SK-N-SH treated with all-trans-retinoic acid at 6 μM for 48 hours (cell line): ENCODE measurements around the gene OR5H1.
"Not testable (repeated sequence)": the region's sequence is repeated elsewhere in the genome, so short reads cannot be mapped to it uniquely, and the experiment has no call there.

Experiments used
- ATAC-seq: fragments of 200-7000 bp; cut with Tn5 transposase; 3 replicates; pipeline ENCODE4 v1.9.1; 2020; ENCODE audit warnings: mild to moderate bottlenecking, moderate library complexity
- CSDC2 ChIP-seq: fragments of 250-450 bp; sonication (Bioruptor Pico); IDR thresholded peaks from 2 replicates; pipeline ENCODE4 v1.5.0; 2020; ENCODE audit warnings: mild to moderate bottlenecking, moderate library complexity
- ESRRG ChIP-seq: fragments of 250-450 bp; sonication (Bioruptor Pico); IDR thresholded peaks from 2 replicates; pipeline ENCODE4 v1.6.1; 2021; ENCODE audit warnings: mild to moderate bottlenecking
- GLIS3 ChIP-seq: fragments of 250-450 bp; sonication (Bioruptor Pico); IDR thresholded peaks from 2 replicates; pipeline ENCODE4 v1.5.0; 2020; ENCODE audit warnings: mild to moderate bottlenecking, moderate library complexity
- ISL1 ChIP-seq: fragments of 250-450 bp; sonication (Bioruptor Pico); IDR thresholded peaks from 2 replicates; pipeline ENCODE4 v2.1.2; 2022; ENCODE audit warnings: mild to moderate bottlenecking, moderate library complexity
- OSR1 ChIP-seq: fragments of 250-450 bp; sonication (Bioruptor Pico); IDR thresholded peaks from 2 replicates; pipeline ENCODE4 v1.8.0; 2022; ENCODE audit warnings: moderate library complexity, mild to moderate bottlenecking, inconsistent platforms
- PPARA ChIP-seq: fragments of 250-450 bp; sonication (Bioruptor Pico); IDR thresholded peaks from 2 replicates; pipeline ENCODE4 v1.5.0; 2020; ENCODE audit warnings: mild to moderate bottlenecking, borderline replicate concordance
- RARB ChIP-seq: fragments of 250-450 bp; sonication (Bioruptor Pico); IDR thresholded peaks from 2 replicates; pipeline ENCODE4 v1.8.0; 2021; ENCODE audit warnings: mild to moderate bottlenecking, moderate library complexity
- SNAI2 ChIP-seq: fragments of 250-450 bp; sonication (Bioruptor Pico); IDR thresholded peaks from 2 replicates; pipeline ENCODE4 v1.5.0; 2020; ENCODE audit warnings: mild to moderate bottlenecking, moderate library complexity
- TCF4 ChIP-seq: fragments of 250-450 bp; sonication (Bioruptor Pico); IDR thresholded peaks from 2 replicates; pipeline ENCODE4 v1.8.0; 2021; ENCODE audit warnings: mild to moderate bottlenecking, moderate library complexity, borderline replicate concordance
- TOX ChIP-seq: fragments of 250-450 bp; sonication (Bioruptor Pico); IDR thresholded peaks from 2 replicates; pipeline ENCODE4 v1.8.0; 2021; ENCODE audit warnings: mild to moderate bottlenecking, moderate library complexity, borderline replicate concordance
- ZFP3 ChIP-seq: fragments of 250-450 bp; sonication (Bioruptor Pico); IDR thresholded peaks from 2 replicates; pipeline ENCODE4 v1.5.0; 2020; ENCODE audit warnings: mild to moderate bottlenecking, moderate library complexity
- ZFP30 ChIP-seq: fragments of 450-650 bp; formaldehyde crosslinking; IDR thresholded peaks from 2 replicates; pipeline ENCODE4 v1.5.0; 2022; ENCODE audit warnings: mild to moderate bottlenecking, moderate library complexity
- ZNF565 ChIP-seq: fragments of 450-650 bp; formaldehyde crosslinking; conservative IDR thresholded peaks from 2 replicates; pipeline ENCODE4 v1.5.0; 2020; ENCODE audit warnings: low read depth, mild to moderate bottlenecking, moderate library complexity
- ZNF70 ChIP-seq: fragments of 450-650 bp; formaldehyde crosslinking; IDR thresholded peaks from 2 replicates; pipeline ENCODE4 v1.5.0; 2020; ENCODE audit warnings: mild to moderate bottlenecking, moderate library complexity
- ZNF8 ChIP-seq: fragments of 450-650 bp; formaldehyde crosslinking; IDR thresholded peaks from 2 replicates; pipeline ENCODE4 v1.5.0; 2020; ENCODE audit warnings: mild to moderate bottlenecking, moderate library complexity
- TF ChIP-seq, protein P1 (sequence below): fragments of 250-450 bp; sonication (Bioruptor Pico); IDR thresholded peaks from 2 replicates; pipeline ENCODE4 v1.8.0; 2020; ENCODE audit warnings: mild to moderate bottlenecking, moderate library complexity, borderline replicate concordance
- TF ChIP-seq, protein P2 (sequence below): fragments of 250-450 bp; sonication (Bioruptor Pico); IDR thresholded peaks from 2 replicates; pipeline ENCODE4 v1.8.0; 2021; ENCODE audit warnings: low read depth, mild to moderate bottlenecking, moderate library complexity, borderline replicate concordance
- TF ChIP-seq, protein P3 (sequence below): fragments of 250-450 bp; sonication (Bioruptor Pico); IDR thresholded peaks from 2 replicates; pipeline ENCODE4 v1.5.0; 2020; ENCODE audit warnings: mild to moderate bottlenecking, moderate library complexity
- TF ChIP-seq, protein P4 (sequence below): fragments of 250-450 bp; sonication (Bioruptor Pico); IDR thresholded peaks from 2 replicates; pipeline ENCODE4 v1.5.1; 2021; ENCODE audit warnings: mild to moderate bottlenecking, moderate library complexity

The OR5H1 gene

DNA sequence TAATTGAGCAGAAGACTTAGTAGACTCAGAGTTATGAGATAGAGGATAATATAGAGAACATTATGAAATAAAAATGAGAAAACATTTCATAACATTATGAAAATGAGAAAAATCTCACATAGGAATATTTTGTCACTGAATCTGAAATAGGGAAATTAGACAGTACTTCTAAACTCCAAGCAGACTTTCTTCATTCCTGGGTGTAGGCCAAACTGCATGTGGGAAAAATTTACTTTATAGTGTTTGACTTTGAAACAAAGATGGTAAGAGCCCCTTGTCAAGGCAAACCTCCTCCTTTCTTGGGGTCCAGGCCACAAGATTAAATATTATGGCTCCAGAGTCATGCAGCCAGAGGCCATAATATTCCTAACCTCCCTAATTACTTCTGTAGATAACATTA lies 10.0 kb downstream of the OR5H1 start:
- ATAC-seq = no peak
- TF ChIP-seq SNAI2 (CRISPR knock-in tag) = no peak
- TF ChIP-seq PPARA (CRISPR knock-in tag) = no peak
- no peak for TF ChIP-seq ZFP3
- TF ChIP-seq GLIS3 (CRISPR knock-in tag) = no peak
- TF ChIP-seq ZNF565 (CRISPR knock-in tag) = no peak
- no peak for TF ChIP-seq ESRRG (CRISPR knock-in tag)
- TF ChIP-seq, protein P1, sequence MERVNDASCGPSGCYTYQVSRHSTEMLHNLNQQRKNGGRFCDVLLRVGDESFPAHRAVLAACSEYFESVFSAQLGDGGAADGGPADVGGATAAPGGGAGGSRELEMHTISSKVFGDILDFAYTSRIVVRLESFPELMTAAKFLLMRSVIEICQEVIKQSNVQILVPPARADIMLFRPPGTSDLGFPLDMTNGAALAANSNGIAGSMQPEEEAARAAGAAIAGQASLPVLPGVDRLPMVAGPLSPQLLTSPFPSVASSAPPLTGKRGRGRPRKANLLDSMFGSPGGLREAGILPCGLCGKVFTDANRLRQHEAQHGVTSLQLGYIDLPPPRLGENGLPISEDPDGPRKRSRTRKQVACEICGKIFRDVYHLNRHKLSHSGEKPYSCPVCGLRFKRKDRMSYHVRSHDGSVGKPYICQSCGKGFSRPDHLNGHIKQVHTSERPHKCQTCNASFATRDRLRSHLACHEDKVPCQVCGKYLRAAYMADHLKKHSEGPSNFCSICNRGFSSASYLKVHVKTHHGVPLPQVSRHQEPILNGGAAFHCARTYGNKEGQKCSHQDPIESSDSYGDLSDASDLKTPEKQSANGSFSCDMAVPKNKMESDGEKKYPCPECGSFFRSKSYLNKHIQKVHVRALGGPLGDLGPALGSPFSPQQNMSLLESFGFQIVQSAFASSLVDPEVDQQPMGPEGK (CRISPR knock-in tag) = no peak
- TF ChIP-seq, protein P2, sequence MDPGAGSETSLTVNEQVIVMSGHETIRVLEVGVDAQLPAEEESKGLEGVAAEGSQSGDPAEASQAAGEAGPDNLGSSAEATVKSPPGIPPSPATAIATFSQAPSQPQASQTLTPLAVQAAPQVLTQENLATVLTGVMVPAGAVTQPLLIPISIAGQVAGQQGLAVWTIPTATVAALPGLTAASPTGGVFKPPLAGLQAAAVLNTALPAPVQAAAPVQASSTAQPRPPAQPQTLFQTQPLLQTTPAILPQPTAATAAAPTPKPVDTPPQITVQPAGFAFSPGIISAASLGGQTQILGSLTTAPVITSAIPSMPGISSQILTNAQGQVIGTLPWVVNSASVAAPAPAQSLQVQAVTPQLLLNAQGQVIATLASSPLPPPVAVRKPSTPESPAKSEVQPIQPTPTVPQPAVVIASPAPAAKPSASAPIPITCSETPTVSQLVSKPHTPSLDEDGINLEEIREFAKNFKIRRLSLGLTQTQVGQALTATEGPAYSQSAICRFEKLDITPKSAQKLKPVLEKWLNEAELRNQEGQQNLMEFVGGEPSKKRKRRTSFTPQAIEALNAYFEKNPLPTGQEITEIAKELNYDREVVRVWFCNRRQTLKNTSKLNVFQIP = no peak
- no peak for TF ChIP-seq TOX (CRISPR knock-in tag)
- no peak for TF ChIP-seq ZNF70 (CRISPR knock-in tag)
- no peak for TF ChIP-seq ZNF8 (CRISPR knock-in tag)
- TF ChIP-seq ISL1 (CRISPR knock-in tag) = no peak
- no peak for TF ChIP-seq ZFP30 (CRISPR knock-in tag)
- no peak for TF ChIP-seq CSDC2
- TF ChIP-seq, protein P3, sequence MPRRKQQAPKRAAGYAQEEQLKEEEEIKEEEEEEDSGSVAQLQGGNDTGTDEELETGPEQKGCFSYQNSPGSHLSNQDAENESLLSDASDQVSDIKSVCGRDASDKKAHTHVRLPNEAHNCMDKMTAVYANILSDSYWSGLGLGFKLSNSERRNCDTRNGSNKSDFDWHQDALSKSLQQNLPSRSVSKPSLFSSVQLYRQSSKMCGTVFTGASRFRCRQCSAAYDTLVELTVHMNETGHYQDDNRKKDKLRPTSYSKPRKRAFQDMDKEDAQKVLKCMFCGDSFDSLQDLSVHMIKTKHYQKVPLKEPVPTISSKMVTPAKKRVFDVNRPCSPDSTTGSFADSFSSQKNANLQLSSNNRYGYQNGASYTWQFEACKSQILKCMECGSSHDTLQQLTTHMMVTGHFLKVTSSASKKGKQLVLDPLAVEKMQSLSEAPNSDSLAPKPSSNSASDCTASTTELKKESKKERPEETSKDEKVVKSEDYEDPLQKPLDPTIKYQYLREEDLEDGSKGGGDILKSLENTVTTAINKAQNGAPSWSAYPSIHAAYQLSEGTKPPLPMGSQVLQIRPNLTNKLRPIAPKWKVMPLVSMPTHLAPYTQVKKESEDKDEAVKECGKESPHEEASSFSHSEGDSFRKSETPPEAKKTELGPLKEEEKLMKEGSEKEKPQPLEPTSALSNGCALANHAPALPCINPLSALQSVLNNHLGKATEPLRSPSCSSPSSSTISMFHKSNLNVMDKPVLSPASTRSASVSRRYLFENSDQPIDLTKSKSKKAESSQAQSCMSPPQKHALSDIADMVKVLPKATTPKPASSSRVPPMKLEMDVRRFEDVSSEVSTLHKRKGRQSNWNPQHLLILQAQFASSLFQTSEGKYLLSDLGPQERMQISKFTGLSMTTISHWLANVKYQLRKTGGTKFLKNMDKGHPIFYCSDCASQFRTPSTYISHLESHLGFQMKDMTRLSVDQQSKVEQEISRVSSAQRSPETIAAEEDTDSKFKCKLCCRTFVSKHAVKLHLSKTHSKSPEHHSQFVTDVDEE (CRISPR knock-in tag) = no peak

DNA sequence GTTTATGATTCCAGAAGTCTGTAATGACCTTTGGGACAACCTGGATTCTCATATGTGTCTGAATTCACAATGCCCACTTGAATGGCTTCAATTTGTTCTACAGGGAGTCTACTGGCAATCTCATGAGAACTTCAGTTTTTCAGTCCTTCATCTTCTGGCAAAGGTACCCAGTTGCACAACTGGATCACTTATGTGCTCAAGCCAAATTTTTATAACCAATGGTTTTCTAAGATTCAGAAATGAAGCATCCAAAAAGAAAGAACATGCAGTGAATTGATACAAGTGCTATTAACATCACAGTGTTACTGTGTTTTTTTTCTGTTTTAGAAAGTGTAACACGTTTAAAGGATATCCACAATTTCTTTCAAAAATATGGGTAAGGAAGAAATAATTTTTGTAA lies 16.7 kb downstream of the OR5H1 start, which contains the start of gene OR5H14:
Gene OR5H14, plus strand, starts transcription at position 301 of the 400 bp plus-strand sequence. CDS start 1,907 bp downstream, outside the sequence.
- TF ChIP-seq ZNF8 (CRISPR knock-in tag) (no peak), OSR1 (CRISPR knock-in tag) (no peak), PPARA (CRISPR knock-in tag) (no peak)
- TF ChIP-seq, all 23 proteins: peak for 0
- no peak for ATAC-seq

DNA sequence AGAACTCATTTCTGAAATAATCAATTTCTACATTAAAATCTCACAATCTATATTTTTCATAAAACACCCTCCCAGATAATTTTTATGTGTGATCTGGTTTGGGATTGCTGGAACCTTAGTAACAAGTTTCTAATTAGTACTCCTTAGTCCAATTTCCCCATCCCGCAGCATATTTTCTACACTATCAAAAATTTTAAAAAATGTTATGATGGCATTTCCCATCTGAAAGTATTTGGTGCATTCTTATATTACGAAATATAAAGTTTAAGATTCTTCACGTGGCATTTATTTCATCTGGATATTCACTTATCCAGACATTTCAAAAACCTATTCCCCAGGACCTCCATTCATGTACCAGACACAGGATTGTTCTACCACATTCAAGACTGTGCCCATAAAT lies 18.2 kb downstream of the OR5H1 start:
- no peak for ATAC-seq
- TF ChIP-seq, protein P4, sequence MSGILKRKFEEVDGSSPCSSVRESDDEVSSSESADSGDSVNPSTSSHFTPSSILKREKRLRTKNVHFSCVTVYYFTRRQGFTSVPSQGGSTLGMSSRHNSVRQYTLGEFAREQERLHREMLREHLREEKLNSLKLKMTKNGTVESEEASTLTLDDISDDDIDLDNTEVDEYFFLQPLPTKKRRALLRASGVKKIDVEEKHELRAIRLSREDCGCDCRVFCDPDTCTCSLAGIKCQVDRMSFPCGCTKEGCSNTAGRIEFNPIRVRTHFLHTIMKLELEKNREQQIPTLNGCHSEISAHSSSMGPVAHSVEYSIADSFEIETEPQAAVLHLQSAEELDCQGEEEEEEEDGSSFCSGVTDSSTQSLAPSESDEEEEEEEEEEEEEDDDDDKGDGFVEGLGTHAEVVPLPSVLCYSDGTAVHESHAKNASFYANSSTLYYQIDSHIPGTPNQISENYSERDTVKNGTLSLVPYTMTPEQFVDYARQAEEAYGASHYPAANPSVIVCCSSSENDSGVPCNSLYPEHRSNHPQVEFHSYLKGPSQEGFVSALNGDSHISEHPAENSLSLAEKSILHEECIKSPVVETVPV = no peak
- TF ChIP-seq PPARA (CRISPR knock-in tag) (no peak), GLIS3 (CRISPR knock-in tag) (no peak), ZFP30 (CRISPR knock-in tag) (no peak), ISL1 (CRISPR knock-in tag) (no peak), ZFP3 (no peak), TOX (CRISPR knock-in tag) (no peak), ZNF565 (CRISPR knock-in tag) (no peak), OSR1 (CRISPR knock-in tag) (no peak), RARB (CRISPR knock-in tag) (no peak), SNAI2 (CRISPR knock-in tag) (no peak), TCF4 (CRISPR knock-in tag) (no peak)
- TF ChIP-seq, protein P1 (CRISPR knock-in tag) = no peak
- TF ChIP-seq, all 23 proteins: peak for 0

DNA sequence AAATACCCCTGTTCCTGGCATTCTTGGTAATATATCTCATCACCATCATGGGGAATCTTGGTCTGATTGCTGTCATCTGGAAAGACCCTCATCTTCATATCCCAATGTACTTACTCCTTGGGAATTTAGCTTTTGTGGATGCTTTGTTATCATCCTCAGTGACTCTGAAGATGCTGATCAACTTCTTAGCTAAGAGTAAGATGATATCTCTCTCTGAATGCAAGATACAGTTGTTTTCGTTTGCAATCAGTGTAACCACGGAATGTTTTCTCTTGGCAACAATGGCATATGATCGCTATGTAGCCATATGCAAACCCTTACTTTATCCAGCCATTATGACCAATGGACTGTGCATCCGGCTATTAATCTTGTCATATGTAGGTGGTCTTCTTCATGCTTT lies 18.9 kb downstream of the OR5H1 start:
- ATAC-seq = not testable (repeated sequence)
